GM23248 (cell line): ENCODE data around the gene SNX20.

ENCODE experiments used
- EZH2 ChIP-seq: fragments of 200-600 bp; sonication (generic); IDR thresholded peaks from 2 replicates; pipeline ENCODE4 v1.6.1; 2018; ENCODE audit warnings: antibody characterized with exemption, mild to moderate bottlenecking; ENCODE audit not compliant: insufficient read depth, poor library complexity, severe bottlenecking
- EZH2phosphoT487 ChIP-seq: fragments of 200-600 bp; sonication (generic); IDR thresholded peaks from 2 replicates; pipeline ENCODE4 v1.6.1; 2018; ENCODE audit warnings: antibody characterized with exemption, moderate library complexity, mild to moderate bottlenecking, low read depth; ENCODE audit not compliant: insufficient read depth

GRCh38 chr16:50680556-50680893, 587 bp downstream of the SNX20 start:
- TF ChIP-seq EZH2 (no peak), EZH2phosphoT487 (no peak)
